HG03442 (cell line): ENCODE data around the gene MME.
"Not testable (repeated sequence)": the region's sequence is repeated elsewhere in the genome, so short reads cannot be mapped to it uniquely, and the experiment has no call there.

Source experiments
- ATAC-seq: cut with Tn5 transposase; IDR thresholded peaks from one replicate; pipeline ENCODE4 v1.9.1; 2021; ENCODE audit warnings: mild to moderate bottlenecking, moderate library complexity; ENCODE audit not compliant: unreplicated experiment

Gene MME

GRCh38 chr3:155189478-155189877 lies 109.4 kb downstream of the MME start:
- no peak for ATAC-seq

GRCh38 chr3:155190691-155191090 lies 110.6 kb downstream of the MME start:
- no peak for ATAC-seq

- ATAC-seq, result no peak
Observed at GRCh38 chr3:155192957-155193746, 113.0 kb downstream of the MME start.

- no peak for ATAC-seq
Observed at GRCh38 chr3:155193868-155194267, 113.7 kb downstream of the MME start.

GRCh38 chr3:155194973-155195957 lies 115.1 kb downstream of the MME start:
- ATAC-seq, result no peak

- no peak for ATAC-seq
Observed at GRCh38 chr3:155196131-155197021, 116.3 kb downstream of the MME start.

GRCh38 chr3:155197786-155198185 lies 117.7 kb downstream of the MME start:
- ATAC-seq, result no peak

- no peak for ATAC-seq
Observed at GRCh38 chr3:155202626-155203025, 122.5 kb downstream of the MME start.

GRCh38 chr3:155204851-155205250 lies 124.7 kb downstream of the MME start:
- ATAC-seq, result no peak

GRCh38 chr3:155208183-155208800 lies 128.2 kb downstream of the MME start:
- no peak for ATAC-seq

GRCh38 chr3:155210736-155211135 lies 130.6 kb downstream of the MME start:
- no peak for ATAC-seq

GRCh38 chr3:155211266-155211665 lies 131.1 kb downstream of the MME start:
- no peak for ATAC-seq

GRCh38 chr3:155211940-155212339 lies 131.8 kb downstream of the MME start:
- no peak for ATAC-seq

- not testable (repeated sequence) for ATAC-seq
Observed at GRCh38 chr3:155216007-155216406, 135.9 kb downstream of the MME start.

GRCh38 chr3:155217591-155217990 lies 137.5 kb downstream of the MME start:
- no peak for ATAC-seq

- ATAC-seq, result no peak
Observed at GRCh38 chr3:155218462-155218861, 138.3 kb downstream of the MME start.

GRCh38 chr3:155219106-155219505 lies 139.0 kb downstream of the MME start:
- no peak for ATAC-seq

GRCh38 chr3:155225417-155225816 lies 145.3 kb downstream of the MME start:
- no peak for ATAC-seq

GRCh38 chr3:155227141-155227540 lies 147.0 kb downstream of the MME start:
- ATAC-seq, result no peak

GRCh38 chr3:155228676-155229075 lies 148.6 kb downstream of the MME start:
- no peak for ATAC-seq
